MM.1S (cell line): ENCODE measurements around the gene E2F3.

Experiments
- DNase-seq: peaks from one replicate; pipeline ENCODE4 v3.0.0-alpha.2; 2015
- H2AFZ ChIP-seq: fragments of 300-600 bp; sonication (generic); 2 replicates; pipeline ENCODE4 v1.6.0; 2016; ENCODE audit warnings: antibody characterized with exemption, low read length
- H3F3A ChIP-seq: fragments of 300-600 bp; sonication (generic); 2 replicates; pipeline ENCODE4 v1.6.1; 2016; ENCODE audit warnings: mild to moderate bottlenecking, antibody characterized with exemption, low read length, moderate library complexity, mixed read lengths; ENCODE audit not compliant: insufficient read depth
- H3K27ac ChIP-seq: fragments of 300-600 bp; sonication (generic); 2 replicates; pipeline ENCODE4 v1.5.1; 2016; ENCODE audit warnings: mild to moderate bottlenecking, low read length
- H3K27me3 ChIP-seq: fragments of 300-600 bp; sonication (generic); replicated peaks from 2 replicates; pipeline ENCODE4 v1.6.0; 2016; ENCODE audit warnings: low read length; ENCODE audit not compliant: insufficient read depth
- H3K36me3 ChIP-seq: fragments of 300-600 bp; sonication (generic); replicated peaks from 2 replicates; pipeline ENCODE4 v1.6.1; 2016; ENCODE audit warnings: mild to moderate bottlenecking, low read length, mixed read lengths; ENCODE audit not compliant: insufficient read depth
- H3K4me1 ChIP-seq: fragments of 300-600 bp; sonication (generic); 2 replicates; pipeline ENCODE4 v1.6.1; 2016; ENCODE audit warnings: low read length, mixed read lengths
- H3K4me2 ChIP-seq: fragments of 300-600 bp; sonication (generic); 2 replicates; pipeline ENCODE4 v1.6.0; 2016; ENCODE audit warnings: low read depth, low read length
- H3K4me3 ChIP-seq: fragments of 300-600 bp; sonication (generic); 2 replicates; pipeline ENCODE4 v1.5.1; 2016; ENCODE audit warnings: low read length, mixed read lengths
- H3K79me2 ChIP-seq: fragments of 300-600 bp; sonication (generic); 2 replicates; pipeline ENCODE4 v1.6.1; 2016; ENCODE audit warnings: mixed run types, low read length, mixed read lengths
- H3K9ac ChIP-seq: fragments of 300-600 bp; sonication (generic); 2 replicates; pipeline ENCODE4 v1.6.1; 2016; ENCODE audit warnings: low read length, mixed read lengths
- H3K9me2 ChIP-seq: fragments of 300-600 bp; sonication (generic); replicated peaks from 2 replicates; pipeline ENCODE4 v1.6.1; 2016; ENCODE audit warnings: mild to moderate bottlenecking, low read length, mixed read lengths; ENCODE audit not compliant: insufficient read depth
- H3K9me3 ChIP-seq: fragments of 300-600 bp; sonication (generic); replicated peaks from 2 replicates; pipeline ENCODE4 v1.6.1; 2016; ENCODE audit warnings: mild to moderate bottlenecking, low read length, mixed read lengths; ENCODE audit not compliant: insufficient read depth
- H4K20me1 ChIP-seq: fragments of 300-600 bp; sonication (generic); 2 replicates; pipeline ENCODE4 v1.6.1; 2016; ENCODE audit warnings: mild to moderate bottlenecking, low read length, moderate library complexity, mixed read lengths; ENCODE audit not compliant: insufficient read depth
- EZH2 ChIP-seq: fragments of 300-600 bp; sonication (generic); optimal IDR thresholded peaks from 2 replicates; pipeline ENCODE3; 2017; ENCODE audit warnings: low read depth, mild to moderate bottlenecking, antibody characterized with exemption, low read length, mixed read lengths
- EZH2phosphoT487 ChIP-seq: fragments of 300-600 bp; sonication (generic); IDR thresholded peaks from 2 replicates; pipeline ENCODE4 v1.6.1; 2018; ENCODE audit warnings: antibody characterized with exemption, low read length
- TF ChIP-seq, protein P1 (sequence below): fragments of 300-600 bp; sonication (generic); IDR thresholded peaks from 2 replicates; pipeline ENCODE4 v1.5.1; 2016; ENCODE audit warnings: antibody characterized with exemption, low read length, mixed read lengths

Gene E2F3

DNA sequence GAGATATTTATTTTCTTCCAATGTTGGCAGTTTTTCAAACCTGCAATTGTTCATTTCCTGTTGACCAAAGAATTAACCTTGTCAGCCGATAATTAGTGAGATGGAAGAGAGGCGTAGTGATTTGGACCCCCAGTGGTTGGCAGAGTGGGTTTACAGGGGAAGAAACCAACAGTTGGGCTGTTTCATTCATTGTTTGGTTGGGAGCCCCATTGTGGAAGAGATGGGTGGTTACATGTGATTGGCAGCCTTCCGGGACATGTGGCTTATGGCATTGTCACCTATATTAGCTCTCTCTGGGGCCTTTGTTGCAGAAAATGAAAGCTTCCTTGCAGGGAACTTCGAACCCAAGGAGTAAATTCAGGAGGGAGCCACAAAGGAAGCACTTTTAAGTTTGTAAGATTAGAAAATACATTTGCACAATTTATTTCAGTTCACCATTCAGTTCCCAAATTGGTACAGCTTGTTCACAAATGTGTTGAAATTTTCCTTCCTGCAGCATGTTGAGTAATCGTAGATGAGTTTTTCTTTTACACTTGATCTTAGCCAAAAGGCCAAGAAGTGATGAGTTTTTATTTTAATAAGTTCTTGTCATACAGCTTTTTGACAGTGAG, 82.3 kb downstream of the E2F3 start:
- H3K27me3 ChIP-seq, result no peaks in the 10 kb centered on the region
- no peak for TF ChIP-seq EZH2phosphoT487
- TF ChIP-seq, protein P1, sequence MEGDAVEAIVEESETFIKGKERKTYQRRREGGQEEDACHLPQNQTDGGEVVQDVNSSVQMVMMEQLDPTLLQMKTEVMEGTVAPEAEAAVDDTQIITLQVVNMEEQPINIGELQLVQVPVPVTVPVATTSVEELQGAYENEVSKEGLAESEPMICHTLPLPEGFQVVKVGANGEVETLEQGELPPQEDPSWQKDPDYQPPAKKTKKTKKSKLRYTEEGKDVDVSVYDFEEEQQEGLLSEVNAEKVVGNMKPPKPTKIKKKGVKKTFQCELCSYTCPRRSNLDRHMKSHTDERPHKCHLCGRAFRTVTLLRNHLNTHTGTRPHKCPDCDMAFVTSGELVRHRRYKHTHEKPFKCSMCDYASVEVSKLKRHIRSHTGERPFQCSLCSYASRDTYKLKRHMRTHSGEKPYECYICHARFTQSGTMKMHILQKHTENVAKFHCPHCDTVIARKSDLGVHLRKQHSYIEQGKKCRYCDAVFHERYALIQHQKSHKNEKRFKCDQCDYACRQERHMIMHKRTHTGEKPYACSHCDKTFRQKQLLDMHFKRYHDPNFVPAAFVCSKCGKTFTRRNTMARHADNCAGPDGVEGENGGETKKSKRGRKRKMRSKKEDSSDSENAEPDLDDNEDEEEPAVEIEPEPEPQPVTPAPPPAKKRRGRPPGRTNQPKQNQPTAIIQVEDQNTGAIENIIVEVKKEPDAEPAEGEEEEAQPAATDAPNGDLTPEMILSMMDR, result no peak
- TF ChIP-seq EZH2, result no peak
- peaks cover 9% of the 10 kb centered on the region; the same call in 1 of the 2 replicates for H3K36me3 ChIP-seq
- H4K20me1 ChIP-seq, result 0 out of 2 replicates have a peak, but pooled peaks cover 5% of the 10 kb centered on the region
- no peak overlapping the region for H3K9ac ChIP-seq
- no peaks in the 10 kb centered on the region for H3F3A ChIP-seq
- H3K27ac ChIP-seq, result no peak overlapping the region
- no peak overlapping the region for H3K4me2 ChIP-seq
- no peaks in the 10 kb centered on the region for H3K9me3 ChIP-seq
- H3K4me1 ChIP-seq, result no peaks in the 10 kb centered on the region
- no peaks in the 10 kb centered on the region for H3K9me2 ChIP-seq
- no peak overlapping the region for H3K4me3 ChIP-seq
- DNase-seq, result no peak
- H2AFZ ChIP-seq, result no peak overlapping the region
- peaks cover 4% of the 10 kb centered on the region; the same call in 1 of the 2 replicates for H3K79me2 ChIP-seq

DNA sequence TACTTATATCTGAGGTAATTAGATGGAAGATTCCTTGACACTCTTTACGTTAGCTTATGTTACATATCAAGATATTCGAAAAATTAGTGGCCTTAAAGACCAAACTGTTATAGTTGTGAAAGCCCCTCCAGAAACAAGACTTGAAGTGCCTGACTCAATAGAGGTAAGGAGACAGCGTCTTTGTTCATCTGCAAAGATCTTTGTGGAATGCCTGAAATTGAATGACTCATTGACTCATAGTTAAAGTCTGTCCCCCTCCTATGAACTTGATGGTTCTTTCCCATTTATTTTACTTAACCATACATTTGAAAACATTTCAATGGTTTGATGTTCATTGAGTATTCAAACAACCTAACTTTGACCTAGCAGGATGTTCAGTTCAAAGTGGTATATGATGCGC, 85.0 kb downstream of the E2F3 start:
- TF ChIP-seq, protein P1, result no peak
- TF ChIP-seq EZH2phosphoT487 (no peak), EZH2 (no peak)
- H3K27me3 ChIP-seq, result no peaks in the 10 kb centered on the region

DNA sequence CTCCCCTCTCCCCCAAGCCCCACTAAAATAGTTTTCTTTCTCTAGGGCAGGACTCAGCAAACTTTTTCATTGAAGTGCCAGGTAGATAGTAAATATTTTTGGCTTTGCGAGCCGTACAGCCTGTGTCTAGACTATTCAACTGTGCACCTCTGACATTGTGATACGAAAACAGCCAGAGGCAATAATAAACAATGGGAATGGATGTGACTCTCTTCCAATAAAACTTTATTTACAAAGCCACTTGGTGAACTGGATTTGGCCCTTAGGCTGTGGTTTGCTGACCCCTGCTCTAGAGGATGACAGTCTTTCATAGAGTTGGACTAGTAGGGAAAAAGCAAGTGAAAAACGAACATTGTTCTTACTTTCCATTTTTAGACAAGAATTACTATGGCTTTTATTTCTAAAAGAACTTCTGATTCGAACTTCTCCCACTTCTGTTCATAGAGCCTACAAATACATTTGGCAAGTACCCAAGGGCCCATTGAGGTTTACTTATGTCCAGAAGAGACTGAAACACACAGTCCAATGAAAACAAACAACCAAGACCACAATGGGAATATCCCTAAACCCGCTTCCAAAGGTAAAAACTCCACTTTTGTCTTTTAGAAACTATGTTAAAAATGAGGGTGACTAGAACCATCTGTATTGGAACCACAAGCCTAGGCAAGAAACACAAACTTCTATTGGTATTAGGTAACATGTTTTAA, 86.1 kb downstream of the E2F3 start:
- peaks cover 9% of the 10 kb centered on the region; the same call in 1 of the 2 replicates for H3K36me3 ChIP-seq
- H2AFZ ChIP-seq, result no peak overlapping the region
- H3K9me2 ChIP-seq, result no peaks in the 10 kb centered on the region
- peaks cover 4% of the 10 kb centered on the region; the same call in 1 of the 2 replicates for H3K79me2 ChIP-seq
- H3F3A ChIP-seq, result no peaks in the 10 kb centered on the region
- H3K9me3 ChIP-seq, result no peaks in the 10 kb centered on the region
- no peaks in the 10 kb centered on the region for H3K4me1 ChIP-seq
- H3K4me2 ChIP-seq, result no peak overlapping the region
- no peak overlapping the region for H3K9ac ChIP-seq
- no peak for DNase-seq
- H3K27ac ChIP-seq, result no peak overlapping the region
- H3K27me3 ChIP-seq, result no peaks in the 10 kb centered on the region
- no peaks in the 10 kb centered on the region for H4K20me1 ChIP-seq
- H3K4me3 ChIP-seq, result no peak overlapping the region
- TF ChIP-seq EZH2, result no peak
- TF ChIP-seq, protein P1, result no peak
- TF ChIP-seq EZH2phosphoT487, result no peak

More for the DNA sequence above, 85.0 kb downstream of the E2F3 start:
- H3K9me3 ChIP-seq, result no peaks in the 10 kb centered on the region
- no peak for DNase-seq
- H3K4me2 ChIP-seq, result no peak overlapping the region
- no peaks in the 10 kb centered on the region for H3K4me1 ChIP-seq
- H3K4me3 ChIP-seq, result no peak overlapping the region
- H2AFZ ChIP-seq, result no peak overlapping the region
- H3K9me2 ChIP-seq, result no peaks in the 10 kb centered on the region
- H4K20me1 ChIP-seq, result no peaks in the 10 kb centered on the region
- peaks cover 9% of the 10 kb centered on the region; the same call in 1 of the 2 replicates for H3K36me3 ChIP-seq
- H3K79me2 ChIP-seq, result peaks cover 2% of the 10 kb centered on the region; the same call in 1 of the 2 replicates
- H3K9ac ChIP-seq, result no peak overlapping the region
- H3K27ac ChIP-seq, result no peak overlapping the region
- no peaks in the 10 kb centered on the region for H3F3A ChIP-seq
